ENCODE data around the gene PCDHGC3. TPM values are rescaled to one million over a fixed set of nuclear protein-coding genes. Genes with fewer than 3 reads are reported as not detected.
A peak's percentile ranks its signal among the peaks of the same experiment; 100 is the strongest.

Gene PCDHGC3
- total RNA-seq, 1 donor from 2014 or later: 15.6 TPM

GRCh38 chr5:141510160-141510559, 34.4 kb downstream of the PCDHGC3 start:
- H3K27me3 ChIP-seq (ENCODE audit: low read depth): no peaks in the 10 kb centered on the region
- peaks cover 82% of the 10 kb centered on the region for H3K4me1 ChIP-seq
- no peak overlapping the region for H3K4me3 ChIP-seq
- no peak for DNase-seq
- H3K36me3 ChIP-seq: peaks cover 34% of the 10 kb centered on the region
- intact Hi-C loops (cut with micrococcal nuclease): no loop called here
- TF ChIP-seq CTCF (IDR thresholded peaks at IDR 0.05; ENCODE audit: borderline replicate concordance): no peak
- no peaks in the 10 kb centered on the region for H3K9me3 ChIP-seq (replicated peaks)
- H3K27ac ChIP-seq (replicated peaks): peak overlapping the region; percentile 86

- TF ChIP-seq CTCF (IDR thresholded peaks at IDR 0.05; ENCODE audit: borderline replicate concordance): no peak
- no peak for DNase-seq
- peaks cover 85% of the 10 kb centered on the region for H3K4me1 ChIP-seq
- no peaks in the 10 kb centered on the region for H3K9me3 ChIP-seq (replicated peaks)
- peak overlapping the region; percentile 86 for H3K27ac ChIP-seq (replicated peaks)
- no peaks in the 10 kb centered on the region for H3K27me3 ChIP-seq (ENCODE audit: low read depth)
- H3K36me3 ChIP-seq: peaks cover 27% of the 10 kb centered on the region
- intact Hi-C loops (cut with micrococcal nuclease): no loop called here
- H3K4me3 ChIP-seq: no peak overlapping the region
Measured at GRCh38 chr5:141510850-141511601, 35.3 kb downstream of the PCDHGC3 start.

- H3K27ac ChIP-seq (replicated peaks): peak overlapping the region; percentile 90
- no peak for TF ChIP-seq CTCF (IDR thresholded peaks at IDR 0.05; ENCODE audit: borderline replicate concordance)
- intact Hi-C loops (cut with micrococcal nuclease): no loop called here
- H3K4me1 ChIP-seq: peaks cover 85% of the 10 kb centered on the region
- no peak for DNase-seq
- no peak overlapping the region for H3K4me3 ChIP-seq
- H3K9me3 ChIP-seq (replicated peaks): no peaks in the 10 kb centered on the region
- H3K27me3 ChIP-seq (ENCODE audit: low read depth): no peaks in the 10 kb centered on the region
- peaks cover 34% of the 10 kb centered on the region for H3K36me3 ChIP-seq
Measured at GRCh38 chr5:141511771-141512325, 36.1 kb downstream of the PCDHGC3 start.

GRCh38 chr5:141512390-141512910, 36.7 kb downstream of the PCDHGC3 start:
- Histone ChIP-seq H3K27ac (replicated peaks) (peak overlapping the region; percentile 90), H3K27me3 (ENCODE audit: low read depth) (no peaks in the 10 kb centered on the region), H3K36me3 (peaks cover 39% of the 10 kb centered on the region), H3K4me3 (peak overlapping the region; percentile 69), H3K9me3 (replicated peaks) (no peaks in the 10 kb centered on the region), H3K4me1 (peaks cover 85% of the 10 kb centered on the region)
- intact Hi-C loops (cut with micrococcal nuclease): no loop called here
- TF ChIP-seq CTCF (IDR thresholded peaks at IDR 0.05; ENCODE audit: borderline replicate concordance): peak; percentile 88
- peak; percentile 84 for DNase-seq

GRCh38 chr5:141512911-141513626, 37.3 kb downstream of the PCDHGC3 start:
- intact Hi-C loops (cut with micrococcal nuclease): no loop called here
- DNase-seq: no peak
- peaks cover 85% of the 10 kb centered on the region for H3K4me1 ChIP-seq
- no peaks in the 10 kb centered on the region for H3K27me3 ChIP-seq (ENCODE audit: low read depth)
- no peaks in the 10 kb centered on the region for H3K9me3 ChIP-seq (replicated peaks)
- H3K4me3 ChIP-seq: peak overlapping the region; percentile 69
- peak overlapping the region; percentile 90 for H3K27ac ChIP-seq (replicated peaks)
- peaks cover 39% of the 10 kb centered on the region for H3K36me3 ChIP-seq
- no peak for TF ChIP-seq CTCF (IDR thresholded peaks at IDR 0.05; ENCODE audit: borderline replicate concordance)

All from left ventricle myocardium inferior (tissue), 1 donor.